ENCODE results near the gene TGIF2. TPM values are rescaled to one million over a fixed set of nuclear protein-coding genes. Genes with fewer than 3 reads are reported as not detected.
A peak's percentile ranks its signal among the peaks of the same experiment; 100 is the strongest.

Gene TGIF2
- total and polyA plus RNA-seq, 12 donors, result 3.4 to 17.9 (median 11.2) TPM

DNA sequence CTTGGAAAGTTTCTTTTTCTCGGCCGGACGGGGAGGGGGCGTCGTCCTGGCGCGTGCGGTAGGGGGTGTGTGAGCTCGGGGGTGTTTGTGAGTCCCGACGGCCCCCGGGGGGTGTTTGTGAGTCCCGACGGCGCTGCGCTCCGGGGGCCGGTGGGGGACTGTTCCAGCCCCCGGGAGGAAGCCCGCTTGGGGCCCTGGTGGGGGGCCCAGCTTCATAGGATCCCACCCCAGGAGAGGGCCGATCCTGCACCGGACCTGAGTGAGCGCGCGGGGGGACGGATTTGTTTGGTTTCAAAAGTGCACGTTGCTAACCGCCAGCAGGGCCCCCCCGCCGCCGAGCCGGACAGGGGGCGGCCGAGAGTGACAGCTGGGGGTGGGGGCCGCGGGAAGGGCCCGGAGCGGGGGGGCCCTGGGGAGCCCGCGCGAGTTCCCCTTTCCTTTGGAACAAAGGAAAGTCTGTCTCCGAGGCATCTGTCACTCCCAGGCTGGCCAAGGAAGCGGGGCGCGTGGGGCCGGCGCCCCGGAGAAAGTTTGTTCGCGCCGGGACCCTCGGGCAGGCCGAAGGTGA lies 485 bp downstream of the TGIF2 start:
- TF ChIP-seq CTCF (IDR thresholded peaks at IDR 0.05) (no peak), POLR2A (IDR thresholded peaks at IDR 0.05) (no peak)
- Histone ChIP-seq H3K36me3 (replicated peaks in 1 of 2) (no peaks in the 10 kb centered on the region), H3K27ac (peak overlapping the region; percentile 17 to 93 (median 87)), H3K4me1 (replicated peaks in 1 of 2) (peaks cover 13 to 31% of the 10 kb centered on the region in 2 donors), H3K27me3 (no peaks in the 10 kb centered on the region), H3K9me3 (replicated peaks in 1 of 3) (no peaks in the 10 kb centered on the region), H3K4me3 (peak overlapping the region; percentile 45 to 79 (median 67))
- 0 to 1% (median 0%) methylated on average over 6 to 50 of the region's 53 CpGs; no CpG with 5 or more reads in 1 of the 4 donors for WGBS, 4 donors
- peak in 3 of 7 donors; percentile 22 to 43 (median 36) for DNase-seq
- intact Hi-C loops (cut with DNase I), result no loop called here

DNA sequence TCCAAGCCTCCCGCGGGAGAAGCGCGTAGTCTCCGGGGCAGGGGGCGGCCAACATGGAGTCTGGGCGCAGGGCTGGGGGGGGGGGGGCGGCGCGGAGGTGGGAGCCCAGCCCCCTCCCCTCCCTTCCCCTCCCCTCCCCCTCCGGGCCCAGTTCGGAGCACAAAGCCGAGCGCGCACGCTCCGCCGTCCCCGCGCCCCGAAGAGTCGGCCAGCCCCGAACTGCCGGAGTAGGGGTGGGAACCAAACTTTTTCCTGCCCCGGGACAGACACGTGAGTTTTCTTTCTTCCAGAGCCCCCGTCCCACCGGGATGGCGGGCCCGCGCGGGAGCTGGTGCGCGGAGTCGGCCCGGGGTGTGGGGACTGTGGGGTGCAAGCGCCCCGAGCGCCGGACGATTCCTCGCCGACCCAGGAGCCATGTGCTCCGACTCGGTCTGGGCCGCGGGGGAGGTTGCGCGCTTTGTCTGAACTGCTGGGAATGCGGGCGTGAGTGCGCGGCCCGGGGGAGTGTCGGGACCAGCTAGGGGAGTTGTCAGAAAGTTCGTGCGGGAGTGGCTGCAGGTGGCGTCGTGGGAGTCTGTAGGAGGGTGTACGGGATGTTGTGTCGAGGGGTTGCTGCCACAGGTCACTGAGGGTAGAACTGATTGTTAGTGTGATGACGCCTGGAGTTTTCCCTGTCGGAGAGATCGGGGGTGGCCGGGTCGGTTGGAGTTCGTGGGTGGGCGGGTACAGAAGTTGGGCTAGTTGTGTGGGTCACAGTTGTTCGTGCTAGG lies 1.2 kb downstream of the TGIF2 start:
- H3K9me3 ChIP-seq (replicated peaks in 1 of 3), result no peaks in the 10 kb centered on the region
- H3K36me3 ChIP-seq (replicated peaks in 1 of 2), result no peaks in the 10 kb centered on the region
- peak overlapping the region; percentile 24 to 79 (median 67) for H3K4me3 ChIP-seq
- peak overlapping the region in 4 of 5 donors; percentile 9 to 93 (median 83) for H3K27ac ChIP-seq
- DNase-seq, result peak in 6 of 7 donors; percentile 46 to 67 (median 59)
- H3K27me3 ChIP-seq, result no peaks in the 10 kb centered on the region
- intact Hi-C loops (cut with DNase I), result no loop called here
- WGBS, 4 donors, result 1 to 4% (median 1%) methylated on average over 10 to 65 of the region's 69 CpGs
- peak in 1 of 2 donors; percentile 31 for TF ChIP-seq POLR2A (IDR thresholded peaks at IDR 0.05)
- no peak for TF ChIP-seq CTCF (IDR thresholded peaks at IDR 0.05)
- H3K4me1 ChIP-seq (replicated peaks in 1 of 2), result peaks cover 13 to 31% of the 10 kb centered on the region in 2 donors

- no peak overlapping the region for H3K4me3 ChIP-seq
- H3K36me3 ChIP-seq (replicated peaks in 1 of 2), result peaks cover 0 to 9% of the 10 kb centered on the region in 2 donors
- TF ChIP-seq POLR2A (IDR thresholded peaks at IDR 0.05) (no peak), CTCF (IDR thresholded peaks at IDR 0.05) (no peak)
- peak overlapping the region in 2 of 5 donors; percentile 1 to 92 for H3K27ac ChIP-seq
- no peak for DNase-seq
- H3K27me3 ChIP-seq, result no peaks in the 10 kb centered on the region
- H3K9me3 ChIP-seq (replicated peaks in 1 of 3), result no peaks in the 10 kb centered on the region
- intact Hi-C loops (cut with DNase I), result no loop called here
- 53 to 84% (median 60%) methylated on average over 1 of the region's 1 CpG for WGBS, 4 donors
- H3K4me1 ChIP-seq (replicated peaks in 1 of 2), result peaks cover 13 to 31% of the 10 kb centered on the region in 2 donors
These were observed 2.7 kb downstream of the TGIF2 start for GRCh38 chr20:36576081-36576445.

GRCh38 chr20:36578356-36579041 lies 5.1 kb downstream of the TGIF2 start:
- peaks cover 9 to 22% of the 10 kb centered on the region in 2 donors for H3K4me1 ChIP-seq (replicated peaks in 1 of 2)
- 93 to 97% (median 96%) methylated on average over 13 to 15 of the region's 15 CpGs for WGBS, 4 donors

More at GRCh38 chr20:36578356-36579041, 5.1 kb downstream of the TGIF2 start:
- intact Hi-C loops (cut with DNase I), result no loop called here
- no peak overlapping the region for H3K4me3 ChIP-seq
- H3K27me3 ChIP-seq, result no peaks in the 10 kb centered on the region
- H3K27ac ChIP-seq, result no peak overlapping the region
- no peak for TF ChIP-seq POLR2A (IDR thresholded peaks at IDR 0.05)
- no peak for TF ChIP-seq CTCF (IDR thresholded peaks at IDR 0.05)
- no peak for DNase-seq
- peaks cover 0 to 18% of the 10 kb centered on the region in 2 donors for H3K36me3 ChIP-seq (replicated peaks in 1 of 2)
- H3K9me3 ChIP-seq (replicated peaks in 1 of 3), result no peaks in the 10 kb centered on the region

Measured in adrenal gland (tissue), 12 donors.